ENCODE results near the gene EPB41L3.

DNA sequence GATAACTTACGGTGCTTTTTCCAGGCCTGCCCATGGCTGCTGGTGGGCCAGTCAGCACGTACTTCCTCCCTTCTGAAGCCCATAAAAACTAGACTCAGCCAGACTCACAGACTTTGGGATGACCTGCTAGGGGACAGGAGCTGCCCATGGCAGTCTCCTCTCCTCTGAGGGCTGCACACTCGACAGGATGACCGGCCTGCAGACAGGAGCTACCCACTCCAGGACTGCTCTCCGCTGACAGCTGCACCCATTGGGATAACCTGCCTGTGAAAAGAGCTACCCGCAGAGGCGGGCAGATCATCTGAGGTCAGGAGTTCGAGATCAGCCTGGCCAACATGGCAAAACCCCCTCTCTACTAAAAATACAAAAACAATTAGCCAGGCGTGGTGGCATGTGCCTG, 75.4 kb downstream of the EPB41L3 start:
- TF ChIP-seq, protein P1, sequence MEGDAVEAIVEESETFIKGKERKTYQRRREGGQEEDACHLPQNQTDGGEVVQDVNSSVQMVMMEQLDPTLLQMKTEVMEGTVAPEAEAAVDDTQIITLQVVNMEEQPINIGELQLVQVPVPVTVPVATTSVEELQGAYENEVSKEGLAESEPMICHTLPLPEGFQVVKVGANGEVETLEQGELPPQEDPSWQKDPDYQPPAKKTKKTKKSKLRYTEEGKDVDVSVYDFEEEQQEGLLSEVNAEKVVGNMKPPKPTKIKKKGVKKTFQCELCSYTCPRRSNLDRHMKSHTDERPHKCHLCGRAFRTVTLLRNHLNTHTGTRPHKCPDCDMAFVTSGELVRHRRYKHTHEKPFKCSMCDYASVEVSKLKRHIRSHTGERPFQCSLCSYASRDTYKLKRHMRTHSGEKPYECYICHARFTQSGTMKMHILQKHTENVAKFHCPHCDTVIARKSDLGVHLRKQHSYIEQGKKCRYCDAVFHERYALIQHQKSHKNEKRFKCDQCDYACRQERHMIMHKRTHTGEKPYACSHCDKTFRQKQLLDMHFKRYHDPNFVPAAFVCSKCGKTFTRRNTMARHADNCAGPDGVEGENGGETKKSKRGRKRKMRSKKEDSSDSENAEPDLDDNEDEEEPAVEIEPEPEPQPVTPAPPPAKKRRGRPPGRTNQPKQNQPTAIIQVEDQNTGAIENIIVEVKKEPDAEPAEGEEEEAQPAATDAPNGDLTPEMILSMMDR (IDR thresholded peaks at IDR 0.05 in 2 of 3, conservative IDR thresholded peaks at IDR 0.05 in 1 of 3; ENCODE audit: borderline replicate concordance in 1 of 3, insufficient read depth in 1 of 3, low read depth in 2 of 3, low read length in 2 of 3), result no peak
- TF ChIP-seq POLR2AphosphoS5 (IDR thresholded peaks at IDR 0.05; ENCODE audit: low read depth, low read length), result no peak
- no peak for TF ChIP-seq EZH2 (IDR thresholded peaks at IDR 0.05)
- TF ChIP-seq, protein P2, sequence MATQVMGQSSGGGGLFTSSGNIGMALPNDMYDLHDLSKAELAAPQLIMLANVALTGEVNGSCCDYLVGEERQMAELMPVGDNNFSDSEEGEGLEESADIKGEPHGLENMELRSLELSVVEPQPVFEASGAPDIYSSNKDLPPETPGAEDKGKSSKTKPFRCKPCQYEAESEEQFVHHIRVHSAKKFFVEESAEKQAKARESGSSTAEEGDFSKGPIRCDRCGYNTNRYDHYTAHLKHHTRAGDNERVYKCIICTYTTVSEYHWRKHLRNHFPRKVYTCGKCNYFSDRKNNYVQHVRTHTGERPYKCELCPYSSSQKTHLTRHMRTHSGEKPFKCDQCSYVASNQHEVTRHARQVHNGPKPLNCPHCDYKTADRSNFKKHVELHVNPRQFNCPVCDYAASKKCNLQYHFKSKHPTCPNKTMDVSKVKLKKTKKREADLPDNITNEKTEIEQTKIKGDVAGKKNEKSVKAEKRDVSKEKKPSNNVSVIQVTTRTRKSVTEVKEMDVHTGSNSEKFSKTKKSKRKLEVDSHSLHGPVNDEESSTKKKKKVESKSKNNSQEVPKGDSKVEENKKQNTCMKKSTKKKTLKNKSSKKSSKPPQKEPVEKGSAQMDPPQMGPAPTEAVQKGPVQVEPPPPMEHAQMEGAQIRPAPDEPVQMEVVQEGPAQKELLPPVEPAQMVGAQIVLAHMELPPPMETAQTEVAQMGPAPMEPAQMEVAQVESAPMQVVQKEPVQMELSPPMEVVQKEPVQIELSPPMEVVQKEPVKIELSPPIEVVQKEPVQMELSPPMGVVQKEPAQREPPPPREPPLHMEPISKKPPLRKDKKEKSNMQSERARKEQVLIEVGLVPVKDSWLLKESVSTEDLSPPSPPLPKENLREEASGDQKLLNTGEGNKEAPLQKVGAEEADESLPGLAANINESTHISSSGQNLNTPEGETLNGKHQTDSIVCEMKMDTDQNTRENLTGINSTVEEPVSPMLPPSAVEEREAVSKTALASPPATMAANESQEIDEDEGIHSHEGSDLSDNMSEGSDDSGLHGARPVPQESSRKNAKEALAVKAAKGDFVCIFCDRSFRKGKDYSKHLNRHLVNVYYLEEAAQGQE (IDR thresholded peaks at IDR 0.05; ENCODE audit: low read depth), result no peak
- TF ChIP-seq, protein P3, sequence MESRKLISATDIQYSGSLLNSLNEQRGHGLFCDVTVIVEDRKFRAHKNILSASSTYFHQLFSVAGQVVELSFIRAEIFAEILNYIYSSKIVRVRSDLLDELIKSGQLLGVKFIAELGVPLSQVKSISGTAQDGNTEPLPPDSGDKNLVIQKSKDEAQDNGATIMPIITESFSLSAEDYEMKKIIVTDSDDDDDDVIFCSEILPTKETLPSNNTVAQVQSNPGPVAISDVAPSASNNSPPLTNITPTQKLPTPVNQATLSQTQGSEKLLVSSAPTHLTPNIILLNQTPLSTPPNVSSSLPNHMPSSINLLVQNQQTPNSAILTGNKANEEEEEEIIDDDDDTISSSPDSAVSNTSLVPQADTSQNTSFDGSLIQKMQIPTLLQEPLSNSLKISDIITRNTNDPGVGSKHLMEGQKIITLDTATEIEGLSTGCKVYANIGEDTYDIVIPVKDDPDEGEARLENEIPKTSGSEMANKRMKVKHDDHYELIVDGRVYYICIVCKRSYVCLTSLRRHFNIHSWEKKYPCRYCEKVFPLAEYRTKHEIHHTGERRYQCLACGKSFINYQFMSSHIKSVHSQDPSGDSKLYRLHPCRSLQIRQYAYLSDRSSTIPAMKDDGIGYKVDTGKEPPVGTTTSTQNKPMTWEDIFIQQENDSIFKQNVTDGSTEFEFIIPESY (IDR thresholded peaks at IDR 0.05; ENCODE audit: extremely low read depth, insufficient replicate concordance, low read length), result no peak

Data from HCT116 (cell line).